ENCODE data around the gene TNFAIP8. TPM values are rescaled to one million over a fixed set of nuclear protein-coding genes. Genes with fewer than 3 reads are reported as not detected.

The TNFAIP8 gene
- total and polyA plus RNA-seq, 2 experiments from 2014 or later: 10.6 to 29.2 TPM

DNA sequence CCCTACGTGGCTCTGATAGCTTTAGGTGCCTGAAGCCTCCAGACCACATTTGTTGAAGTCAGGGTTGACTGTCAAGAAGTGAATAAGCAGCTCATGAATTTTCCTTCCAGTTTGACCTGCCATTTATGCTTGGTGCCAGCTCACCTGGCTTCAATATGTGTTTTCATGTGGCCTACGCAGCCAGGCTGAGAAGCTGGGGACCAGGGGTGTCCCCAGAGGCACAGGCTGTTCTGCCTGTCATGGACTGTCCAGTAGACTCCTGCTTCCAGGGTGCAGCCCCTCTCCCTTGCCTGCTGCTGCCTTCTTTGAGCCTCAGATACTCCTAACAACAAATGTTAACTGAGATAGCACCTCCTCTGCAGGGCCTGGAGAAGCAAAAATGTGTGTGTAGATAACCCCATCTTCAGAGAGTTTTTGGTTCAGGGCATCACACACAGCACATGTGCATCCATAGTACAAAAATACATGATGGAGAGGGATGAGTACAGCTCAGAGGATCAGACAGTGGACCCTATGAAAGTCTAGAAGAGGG is 5.8 kb downstream of the TNFAIP8 start:
- peaks cover 3% of the 10 kb centered on the region; the same call in 2 of the 3 replicates for H3K36me3 Mint-ChIP-seq (ENCODE audit: low read depth)
- no peaks in the 10 kb centered on the region for H3F3A ChIP-seq (replicated peaks; ENCODE audit: low read depth)
- H2AFZ ChIP-seq: no peak overlapping the region
- no peak overlapping the region for H3K27ac Mint-ChIP-seq
- no peak overlapping the region for H3K4me3 ChIP-seq
- H3K9me3 Mint-ChIP-seq: no peaks in the 10 kb centered on the region
- H3K9me2 ChIP-seq (ENCODE audit: insufficient read depth): peaks cover 15% of the 10 kb centered on the region
- no peak overlapping the region for H3K4me3 Mint-ChIP-seq
- no peaks in the 10 kb centered on the region; the same call in 1 of the 2 replicates for H4K20me1 ChIP-seq (replicated peaks; ENCODE audit: insufficient read depth)
- H3K79me2 ChIP-seq (replicated peaks; ENCODE audit: insufficient read depth): peaks cover 22% of the 10 kb centered on the region
- H3K36me3 ChIP-seq (ENCODE audit: insufficient read depth): no peaks in the 10 kb centered on the region
- no peak overlapping the region for H3K4me2 ChIP-seq
- DNase-seq (ENCODE audit: low spot score): no peak
- ATAC-seq: no peak
- TF ChIP-seq CREB1 (CRISPR knock-in tag; IDR thresholded peaks at IDR 0.05; ENCODE audit: low read depth) (no peak), ZNF331 (CRISPR knock-in tag; IDR thresholded peaks at IDR 0.05; ENCODE audit: low read depth) (no peak)
- TF ChIP-seq, protein P1, sequence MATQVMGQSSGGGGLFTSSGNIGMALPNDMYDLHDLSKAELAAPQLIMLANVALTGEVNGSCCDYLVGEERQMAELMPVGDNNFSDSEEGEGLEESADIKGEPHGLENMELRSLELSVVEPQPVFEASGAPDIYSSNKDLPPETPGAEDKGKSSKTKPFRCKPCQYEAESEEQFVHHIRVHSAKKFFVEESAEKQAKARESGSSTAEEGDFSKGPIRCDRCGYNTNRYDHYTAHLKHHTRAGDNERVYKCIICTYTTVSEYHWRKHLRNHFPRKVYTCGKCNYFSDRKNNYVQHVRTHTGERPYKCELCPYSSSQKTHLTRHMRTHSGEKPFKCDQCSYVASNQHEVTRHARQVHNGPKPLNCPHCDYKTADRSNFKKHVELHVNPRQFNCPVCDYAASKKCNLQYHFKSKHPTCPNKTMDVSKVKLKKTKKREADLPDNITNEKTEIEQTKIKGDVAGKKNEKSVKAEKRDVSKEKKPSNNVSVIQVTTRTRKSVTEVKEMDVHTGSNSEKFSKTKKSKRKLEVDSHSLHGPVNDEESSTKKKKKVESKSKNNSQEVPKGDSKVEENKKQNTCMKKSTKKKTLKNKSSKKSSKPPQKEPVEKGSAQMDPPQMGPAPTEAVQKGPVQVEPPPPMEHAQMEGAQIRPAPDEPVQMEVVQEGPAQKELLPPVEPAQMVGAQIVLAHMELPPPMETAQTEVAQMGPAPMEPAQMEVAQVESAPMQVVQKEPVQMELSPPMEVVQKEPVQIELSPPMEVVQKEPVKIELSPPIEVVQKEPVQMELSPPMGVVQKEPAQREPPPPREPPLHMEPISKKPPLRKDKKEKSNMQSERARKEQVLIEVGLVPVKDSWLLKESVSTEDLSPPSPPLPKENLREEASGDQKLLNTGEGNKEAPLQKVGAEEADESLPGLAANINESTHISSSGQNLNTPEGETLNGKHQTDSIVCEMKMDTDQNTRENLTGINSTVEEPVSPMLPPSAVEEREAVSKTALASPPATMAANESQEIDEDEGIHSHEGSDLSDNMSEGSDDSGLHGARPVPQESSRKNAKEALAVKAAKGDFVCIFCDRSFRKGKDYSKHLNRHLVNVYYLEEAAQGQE (IDR thresholded peaks at IDR 0.05; ENCODE audit: unreplicated experiment): no peak
- TF ChIP-seq, protein P2, sequence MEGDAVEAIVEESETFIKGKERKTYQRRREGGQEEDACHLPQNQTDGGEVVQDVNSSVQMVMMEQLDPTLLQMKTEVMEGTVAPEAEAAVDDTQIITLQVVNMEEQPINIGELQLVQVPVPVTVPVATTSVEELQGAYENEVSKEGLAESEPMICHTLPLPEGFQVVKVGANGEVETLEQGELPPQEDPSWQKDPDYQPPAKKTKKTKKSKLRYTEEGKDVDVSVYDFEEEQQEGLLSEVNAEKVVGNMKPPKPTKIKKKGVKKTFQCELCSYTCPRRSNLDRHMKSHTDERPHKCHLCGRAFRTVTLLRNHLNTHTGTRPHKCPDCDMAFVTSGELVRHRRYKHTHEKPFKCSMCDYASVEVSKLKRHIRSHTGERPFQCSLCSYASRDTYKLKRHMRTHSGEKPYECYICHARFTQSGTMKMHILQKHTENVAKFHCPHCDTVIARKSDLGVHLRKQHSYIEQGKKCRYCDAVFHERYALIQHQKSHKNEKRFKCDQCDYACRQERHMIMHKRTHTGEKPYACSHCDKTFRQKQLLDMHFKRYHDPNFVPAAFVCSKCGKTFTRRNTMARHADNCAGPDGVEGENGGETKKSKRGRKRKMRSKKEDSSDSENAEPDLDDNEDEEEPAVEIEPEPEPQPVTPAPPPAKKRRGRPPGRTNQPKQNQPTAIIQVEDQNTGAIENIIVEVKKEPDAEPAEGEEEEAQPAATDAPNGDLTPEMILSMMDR (conservative IDR thresholded peaks at IDR 0.05; ENCODE audit: low read depth in 2 of 2): no peak
- peaks cover 52% of the 10 kb centered on the region for H3K4me1 ChIP-seq (ENCODE audit: insufficient read depth)
- H3K27ac ChIP-seq (ENCODE audit: low read depth): no peak overlapping the region
- H3K27me3 Mint-ChIP-seq (ENCODE audit: insufficient read depth, low read depth, poor library complexity): peaks cover 4% of the 10 kb centered on the region
- peaks cover 13% of the 10 kb centered on the region; the same call in 1 of the 2 replicates for H3K27me3 ChIP-seq (ENCODE audit: insufficient read depth)
- H3K4me1 Mint-ChIP-seq: peaks cover 55% of the 10 kb centered on the region

DNA sequence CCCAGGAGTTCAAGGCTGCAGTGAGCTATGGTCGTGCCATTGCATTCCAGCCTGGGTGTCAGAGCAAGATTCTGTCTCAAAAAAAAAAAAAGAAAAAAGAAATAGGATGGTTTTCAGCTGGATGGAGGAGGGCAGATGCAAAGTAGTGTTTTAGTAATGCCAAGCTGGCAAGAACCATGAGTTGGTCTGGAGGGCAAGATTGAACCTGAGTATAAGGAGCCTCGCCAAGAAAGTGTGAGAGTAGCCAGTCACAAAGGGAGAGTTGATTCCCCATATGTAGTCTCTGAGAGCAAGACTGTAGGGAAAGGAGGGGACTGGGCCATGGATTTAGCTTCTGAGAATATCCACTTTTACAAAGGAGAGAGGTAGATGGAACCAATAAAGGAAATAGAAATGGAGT is 6.9 kb downstream of the TNFAIP8 start:
- TF ChIP-seq EZH2 (IDR thresholded peaks at IDR 0.05; ENCODE audit: low read depth, unreplicated experiment) (no peak), ZNF331 (CRISPR knock-in tag; IDR thresholded peaks at IDR 0.05; ENCODE audit: low read depth) (no peak), EZH2phosphoT487 (IDR thresholded peaks at IDR 0.05; ENCODE audit: unreplicated experiment) (no peak)
- TF ChIP-seq, protein P3, sequence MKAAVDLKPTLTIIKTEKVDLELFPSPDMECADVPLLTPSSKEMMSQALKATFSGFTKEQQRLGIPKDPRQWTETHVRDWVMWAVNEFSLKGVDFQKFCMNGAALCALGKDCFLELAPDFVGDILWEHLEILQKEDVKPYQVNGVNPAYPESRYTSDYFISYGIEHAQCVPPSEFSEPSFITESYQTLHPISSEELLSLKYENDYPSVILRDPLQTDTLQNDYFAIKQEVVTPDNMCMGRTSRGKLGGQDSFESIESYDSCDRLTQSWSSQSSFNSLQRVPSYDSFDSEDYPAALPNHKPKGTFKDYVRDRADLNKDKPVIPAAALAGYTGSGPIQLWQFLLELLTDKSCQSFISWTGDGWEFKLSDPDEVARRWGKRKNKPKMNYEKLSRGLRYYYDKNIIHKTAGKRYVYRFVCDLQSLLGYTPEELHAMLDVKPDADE (IDR thresholded peaks at IDR 0.05): no peak
- no peak overlapping the region for H2AFZ ChIP-seq
- ATAC-seq: no peak
- Mint-ChIP-seq H3K9me3 (no peaks in the 10 kb centered on the region), H3K27ac (no peak overlapping the region), H3K4me3 (no peak overlapping the region), H3K4me1 (peaks cover 54% of the 10 kb centered on the region), H3K36me3 (ENCODE audit: low read depth) (peaks cover 3% of the 10 kb centered on the region; the same call in 2 of the 3 replicates), H3K27me3 (ENCODE audit: insufficient read depth, low read depth, poor library complexity) (peaks cover 4% of the 10 kb centered on the region)
- peaks cover 22% of the 10 kb centered on the region for H3K79me2 ChIP-seq (replicated peaks; ENCODE audit: insufficient read depth)
- peaks cover 15% of the 10 kb centered on the region for H3K9me2 ChIP-seq (ENCODE audit: insufficient read depth)
- H3K36me3 ChIP-seq (ENCODE audit: insufficient read depth): no peaks in the 10 kb centered on the region
- peaks cover 48% of the 10 kb centered on the region for H3K4me1 ChIP-seq (ENCODE audit: insufficient read depth)
- no peaks in the 10 kb centered on the region for H3F3A ChIP-seq (replicated peaks; ENCODE audit: low read depth)
- H4K20me1 ChIP-seq (replicated peaks; ENCODE audit: insufficient read depth): no peaks in the 10 kb centered on the region; the same call in 1 of the 2 replicates
- no peak overlapping the region for H3K27ac ChIP-seq (ENCODE audit: low read depth)
- H3K4me2 ChIP-seq: no peak overlapping the region
- H3K4me3 ChIP-seq: no peak overlapping the region
- peaks cover 2% of the 10 kb centered on the region; the same call in 1 of the 2 replicates for H3K27me3 ChIP-seq (ENCODE audit: insufficient read depth)
- no peak for DNase-seq (ENCODE audit: low spot score)

Data from GM23338 (cell line).